Endodermal cell (in vitro differentiated cells): ENCODE results near the gene CALM3. TPM values are rescaled to one million over a fixed set of nuclear protein-coding genes. Genes with fewer than 3 reads are reported as not detected.

ENCODE experiments used
- DNase-seq: peaks from one replicate; pipeline ENCODE4 v3.0.0-alpha.2; 2017
- H3K27ac ChIP-seq: 2 replicates; pipeline ENCODE4 v1.5.1; 2013; ENCODE audit warnings: mild to moderate bottlenecking, low read depth, low read length, moderate library complexity
- H3K27me3 ChIP-seq: 2 replicates; pipeline ENCODE4 v1.6.1; 2013; ENCODE audit warnings: mild to moderate bottlenecking, low read length, moderate library complexity; ENCODE audit not compliant: insufficient read depth, control insufficient read depth, poor library complexity, severe bottlenecking
- H3K36me3 ChIP-seq: 2 replicates; pipeline ENCODE4 v1.7.0; 2013; ENCODE audit warnings: mild to moderate bottlenecking, low read length, moderate library complexity; ENCODE audit not compliant: control insufficient read depth, insufficient read depth
- H3K4me1 ChIP-seq: one replicate; pipeline ENCODE4 v1.7.0; 2013; ENCODE audit warnings: low read length; ENCODE audit not compliant: control insufficient read depth, insufficient read depth
- H3K4me3 ChIP-seq: 2 replicates; pipeline ENCODE4 v1.5.1; 2013; ENCODE audit warnings: mild to moderate bottlenecking, low read length, moderate library complexity
- H3K9ac ChIP-seq: 2 replicates; pipeline ENCODE4 v1.6.1; 2013; ENCODE audit warnings: mild to moderate bottlenecking, low read length, moderate library complexity; ENCODE audit not compliant: poor library complexity, severe bottlenecking; ENCODE audit errors: extremely low read depth
- H3K9me3 ChIP-seq: 2 replicates; pipeline ENCODE4 v1.6.1; 2013; ENCODE audit warnings: mild to moderate bottlenecking, low read length, moderate library complexity; ENCODE audit not compliant: control insufficient read depth
- H3K27ac Mint-ChIP-seq: 2 replicates; pipeline ENCODE4 v1.8.0; 2020; ENCODE audit warnings: mixed read lengths
- H3K27me3 Mint-ChIP-seq: 2 replicates; pipeline ENCODE4 v1.8.0; 2021; ENCODE audit warnings: mild to moderate bottlenecking, mixed read lengths; ENCODE audit not compliant: insufficient read depth
- H3K36me3 Mint-ChIP-seq: 2 replicates; pipeline ENCODE4 v1.8.0; 2020; ENCODE audit warnings: low read depth, mixed read lengths
- H3K4me1 Mint-ChIP-seq: 2 replicates; pipeline ENCODE4 v1.8.0; 2020; ENCODE audit warnings: mixed read lengths
- H3K4me3 Mint-ChIP-seq: 2 replicates; pipeline ENCODE4 v1.8.0; 2020; ENCODE audit warnings: mild to moderate bottlenecking, moderate library complexity, mixed read lengths
- H3K9me3 Mint-ChIP-seq: 2 replicates; pipeline ENCODE4 v1.8.0; 2020; ENCODE audit warnings: mild to moderate bottlenecking, mixed read lengths
- WGBS, 2 experiments: methylation state at CpG; one replicate each; pipeline versions ENCODE4 v1.1.5 to v1.1.7; 2013; ENCODE audit warnings: missing lambda C conversion rate in 2 of 2, mixed read lengths in 1 of 2; ENCODE audit not compliant: insufficient coverage in 1 of 2, insufficient read length in 1 of 2; 5-methylcytosine and 5-hydroxymethylcytosine counted together
- total RNA-seq, 2 donors: library from RNA; stranded (reverse); fragmentation: NEBNext Ultra II Directional in 1 of 2; extraction: Animal tissue kit (Norgen Biotek cat#: 25700) in 1 of 2; gene quantifications; 2 replicates in 1 of 2; 3 replicates in 1 of 2; pipeline ENCODE4 v1.2.1, GENCODE V29; 2021
- TF ChIP-seq, protein P1 (sequence below): fragments of 200-600 bp; sonication (generic); conservative IDR thresholded peaks from 2 replicates; pipeline ENCODE4 v1.5.0; 2021; ENCODE audit warnings: antibody characterized with exemption, mild to moderate bottlenecking

The CALM3 gene
- total RNA-seq, 2 donors from 2014 or later, result 564 to 573 TPM

DNA sequence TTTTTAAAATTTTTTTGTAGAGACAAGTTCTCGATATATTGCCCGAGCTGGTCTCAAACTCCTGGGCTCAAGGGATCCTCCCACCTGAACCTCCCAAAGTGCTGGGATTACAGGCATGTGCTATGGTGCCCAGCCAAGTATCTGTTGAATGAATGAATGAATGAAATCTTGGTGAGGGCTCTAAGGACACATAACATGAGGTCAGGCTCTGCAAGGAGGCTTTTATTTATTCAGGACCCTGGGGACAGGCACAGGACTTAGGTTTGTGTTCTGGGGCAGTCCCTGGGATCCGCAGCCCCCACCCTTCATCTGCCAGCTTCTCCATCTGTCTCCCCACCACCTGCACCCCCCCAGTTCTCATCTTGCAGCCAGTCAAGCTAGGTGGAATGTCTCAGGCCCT lies 19.1 kb downstream of the CALM3 start:
- H3K27ac ChIP-seq, result no peak overlapping the region
- no peaks in the 10 kb centered on the region for H3K4me1 ChIP-seq
- no peaks in the 10 kb centered on the region for H3K9me3 ChIP-seq
- Mint-ChIP-seq H3K36me3 (no peaks in the 10 kb centered on the region), H3K4me1 (no peaks in the 10 kb centered on the region), H3K27me3 (peaks cover 6% of the 10 kb centered on the region), H3K27ac (no peak overlapping the region), H3K9me3 (no peaks in the 10 kb centered on the region), H3K4me3 (no peak overlapping the region)
- TF ChIP-seq, protein P1, sequence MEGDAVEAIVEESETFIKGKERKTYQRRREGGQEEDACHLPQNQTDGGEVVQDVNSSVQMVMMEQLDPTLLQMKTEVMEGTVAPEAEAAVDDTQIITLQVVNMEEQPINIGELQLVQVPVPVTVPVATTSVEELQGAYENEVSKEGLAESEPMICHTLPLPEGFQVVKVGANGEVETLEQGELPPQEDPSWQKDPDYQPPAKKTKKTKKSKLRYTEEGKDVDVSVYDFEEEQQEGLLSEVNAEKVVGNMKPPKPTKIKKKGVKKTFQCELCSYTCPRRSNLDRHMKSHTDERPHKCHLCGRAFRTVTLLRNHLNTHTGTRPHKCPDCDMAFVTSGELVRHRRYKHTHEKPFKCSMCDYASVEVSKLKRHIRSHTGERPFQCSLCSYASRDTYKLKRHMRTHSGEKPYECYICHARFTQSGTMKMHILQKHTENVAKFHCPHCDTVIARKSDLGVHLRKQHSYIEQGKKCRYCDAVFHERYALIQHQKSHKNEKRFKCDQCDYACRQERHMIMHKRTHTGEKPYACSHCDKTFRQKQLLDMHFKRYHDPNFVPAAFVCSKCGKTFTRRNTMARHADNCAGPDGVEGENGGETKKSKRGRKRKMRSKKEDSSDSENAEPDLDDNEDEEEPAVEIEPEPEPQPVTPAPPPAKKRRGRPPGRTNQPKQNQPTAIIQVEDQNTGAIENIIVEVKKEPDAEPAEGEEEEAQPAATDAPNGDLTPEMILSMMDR, result no peak
- 89 to 91% methylated on average over 3 of the region's 3 CpGs for WGBS, 2 experiments
- no peak overlapping the region for H3K9ac ChIP-seq
- H3K36me3 ChIP-seq, result no peaks in the 10 kb centered on the region
- no peak overlapping the region for H3K4me3 ChIP-seq
- DNase-seq, result no peak
- H3K27me3 ChIP-seq, result no peaks in the 10 kb centered on the region

DNA sequence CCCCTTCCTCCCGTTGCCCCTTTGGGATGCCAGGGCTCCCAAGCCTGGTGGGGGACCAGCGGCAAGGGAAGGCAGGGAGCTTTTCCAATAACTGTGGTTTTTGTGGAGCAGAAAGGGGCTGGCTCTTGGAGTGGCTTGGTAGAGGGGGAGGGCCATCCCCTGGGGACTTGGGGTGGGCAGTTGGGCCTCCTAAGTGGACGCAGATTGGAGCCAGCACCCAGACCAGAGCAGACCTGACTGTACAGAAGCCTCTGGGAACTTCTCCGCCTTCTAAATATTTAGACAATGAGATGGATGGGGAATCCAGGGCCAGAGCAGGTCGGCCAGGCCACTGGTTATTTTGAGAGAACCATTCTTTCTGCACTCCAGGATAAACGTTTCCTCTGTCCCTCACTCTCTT lies 19.6 kb downstream of the CALM3 start:
- no peaks in the 10 kb centered on the region for H3K4me1 ChIP-seq
- no peak overlapping the region for H3K4me3 ChIP-seq
- no peak for DNase-seq
- H3K9me3 ChIP-seq, result no peaks in the 10 kb centered on the region
- peaks cover 6% of the 10 kb centered on the region for H3K27me3 Mint-ChIP-seq
- H3K9me3 Mint-ChIP-seq, result no peaks in the 10 kb centered on the region
- no peaks in the 10 kb centered on the region for H3K36me3 Mint-ChIP-seq
- no peak overlapping the region for H3K27ac Mint-ChIP-seq
- H3K4me3 Mint-ChIP-seq, result no peak overlapping the region
- no peaks in the 10 kb centered on the region for H3K4me1 Mint-ChIP-seq
- TF ChIP-seq, protein P1, result no peak
- no peak overlapping the region for H3K9ac ChIP-seq
- WGBS, 2 experiments, result 63 to 85% methylated on average over 1 to 6 of the region's 6 CpGs
- peak overlapping the region; percentile 8 for H3K27ac ChIP-seq
- H3K36me3 ChIP-seq, result no peaks in the 10 kb centered on the region
- no peaks in the 10 kb centered on the region for H3K27me3 ChIP-seq

DNA sequence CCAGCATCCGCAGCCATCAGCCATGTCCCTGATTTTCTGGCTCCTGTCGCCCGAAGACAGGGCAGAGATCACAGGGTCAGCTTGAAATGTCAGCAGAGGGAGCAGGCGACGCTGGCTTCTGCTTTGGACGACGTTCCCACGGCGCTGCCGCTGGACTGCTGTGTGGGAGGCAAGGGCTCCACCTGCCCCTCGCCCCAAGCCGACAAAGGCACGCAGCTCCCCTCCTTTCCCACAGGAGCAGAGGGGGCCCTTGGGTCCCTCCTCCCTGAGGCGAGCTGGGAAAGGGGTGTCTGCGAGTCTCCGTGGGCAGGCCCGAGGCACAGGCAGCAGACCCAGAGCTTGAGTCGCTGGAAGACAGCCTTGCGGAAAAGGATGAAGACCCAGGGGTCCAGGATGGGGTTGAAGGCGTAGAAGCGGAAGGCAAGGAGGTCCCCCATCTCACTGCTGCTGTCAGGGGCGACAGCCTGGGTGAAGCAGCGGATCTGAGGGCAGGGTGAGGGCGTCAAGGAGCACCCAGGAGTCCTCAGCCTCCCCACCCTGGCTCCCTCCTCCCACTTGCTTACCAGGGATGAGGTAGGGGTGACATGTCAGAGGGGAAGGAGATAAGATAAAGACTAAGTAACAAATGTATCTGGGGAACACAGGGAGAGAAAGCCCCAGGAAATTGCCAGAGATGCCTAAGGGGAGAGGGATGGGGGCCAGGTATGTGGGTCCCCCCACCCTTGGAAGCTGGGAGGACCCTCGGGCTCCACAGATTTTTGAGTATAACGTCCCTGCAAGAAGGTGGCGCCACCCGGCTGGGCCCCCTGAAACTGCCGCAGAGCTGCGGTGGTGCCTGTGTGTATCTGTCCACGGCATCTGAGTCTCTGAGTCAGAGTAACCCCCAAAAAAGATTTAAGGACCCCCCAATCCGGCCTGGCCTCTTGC lies 20.3 kb downstream of the CALM3 start:
- H3K27me3 Mint-ChIP-seq, result peaks cover 6% of the 10 kb centered on the region
- Histone ChIP-seq H3K4me3 (no peak overlapping the region), H3K36me3 (no peaks in the 10 kb centered on the region), H3K9ac (no peak overlapping the region), H3K27me3 (no peaks in the 10 kb centered on the region), H3K9me3 (no peaks in the 10 kb centered on the region), H3K4me1 (no peaks in the 10 kb centered on the region), H3K27ac (peak overlapping the region; percentile 8)
- no peak for DNase-seq
- H3K27ac Mint-ChIP-seq, result no peak overlapping the region
- H3K4me3 Mint-ChIP-seq, result no peak overlapping the region
- H3K4me1 Mint-ChIP-seq, result no peaks in the 10 kb centered on the region
- no peaks in the 10 kb centered on the region for H3K36me3 Mint-ChIP-seq
- WGBS, 2 experiments, result 74 to 84% methylated on average over 22 to 32 of the region's 32 CpGs
- TF ChIP-seq, protein P1, result peak; percentile 63
- H3K9me3 Mint-ChIP-seq, result no peaks in the 10 kb centered on the region
